ENCODE data around the gene TNN.

DNA sequence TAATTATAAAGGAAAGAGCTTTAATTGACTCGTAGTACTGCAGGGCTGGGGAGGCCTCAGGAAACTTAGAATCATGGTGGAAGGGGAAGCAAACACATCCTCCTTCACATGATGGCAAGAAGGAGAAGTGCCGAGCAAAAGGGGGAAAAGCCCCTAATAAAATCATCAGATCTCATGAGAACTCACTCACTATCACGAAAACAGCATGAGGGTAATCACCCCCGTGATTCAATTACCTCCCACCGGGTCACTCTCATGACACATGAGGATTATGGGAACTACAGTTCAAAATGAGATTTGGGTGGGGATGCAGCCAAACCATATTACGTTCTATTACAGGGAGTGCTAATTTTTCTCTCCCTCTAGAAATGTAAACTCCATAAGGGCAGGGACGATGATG is 30.2 kb upstream of the TNN start:
- TF ChIP-seq, protein P1, sequence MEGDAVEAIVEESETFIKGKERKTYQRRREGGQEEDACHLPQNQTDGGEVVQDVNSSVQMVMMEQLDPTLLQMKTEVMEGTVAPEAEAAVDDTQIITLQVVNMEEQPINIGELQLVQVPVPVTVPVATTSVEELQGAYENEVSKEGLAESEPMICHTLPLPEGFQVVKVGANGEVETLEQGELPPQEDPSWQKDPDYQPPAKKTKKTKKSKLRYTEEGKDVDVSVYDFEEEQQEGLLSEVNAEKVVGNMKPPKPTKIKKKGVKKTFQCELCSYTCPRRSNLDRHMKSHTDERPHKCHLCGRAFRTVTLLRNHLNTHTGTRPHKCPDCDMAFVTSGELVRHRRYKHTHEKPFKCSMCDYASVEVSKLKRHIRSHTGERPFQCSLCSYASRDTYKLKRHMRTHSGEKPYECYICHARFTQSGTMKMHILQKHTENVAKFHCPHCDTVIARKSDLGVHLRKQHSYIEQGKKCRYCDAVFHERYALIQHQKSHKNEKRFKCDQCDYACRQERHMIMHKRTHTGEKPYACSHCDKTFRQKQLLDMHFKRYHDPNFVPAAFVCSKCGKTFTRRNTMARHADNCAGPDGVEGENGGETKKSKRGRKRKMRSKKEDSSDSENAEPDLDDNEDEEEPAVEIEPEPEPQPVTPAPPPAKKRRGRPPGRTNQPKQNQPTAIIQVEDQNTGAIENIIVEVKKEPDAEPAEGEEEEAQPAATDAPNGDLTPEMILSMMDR (IDR thresholded peaks at IDR 0.05; ENCODE audit: poor library complexity, severe bottlenecking), result no peak
- TF ChIP-seq RAD21 (conservative IDR thresholded peaks at IDR 0.05) (no peak), EP300 (conservative IDR thresholded peaks at IDR 0.05; ENCODE audit: poor library complexity, severe bottlenecking) (no peak), MXI1 (conservative IDR thresholded peaks at IDR 0.05; ENCODE audit: poor library complexity, severe bottlenecking) (no peak)
